Measurements from ENCODE around the gene TNS1.

The TNS1 gene

GRCh38 chr2:217863883-217864282 is 138.9 kb downstream of the TNS1 start:
- Histone ChIP-seq H3K4me2 (ENCODE audit: low read depth, low read length, poor library complexity, severe bottlenecking) (no peak overlapping the region), H3K4me3 (ENCODE audit: low read length, poor library complexity, severe bottlenecking) (no peak overlapping the region), H2AFZ (ENCODE audit: low read length) (no peak overlapping the region), H3K79me2 (ENCODE audit: insufficient read depth, low read length) (no peaks in the 10 kb centered on the region), H4K20me1 (ENCODE audit: insufficient read depth, low read length, poor library complexity, severe bottlenecking) (no peaks in the 10 kb centered on the region), H3K27me3 (ENCODE audit: insufficient read depth, low read length, poor library complexity, severe bottlenecking) (no peaks in the 10 kb centered on the region), H3K4me1 (ENCODE audit: insufficient read depth, low read length, poor library complexity, severe bottlenecking) (peaks cover 20% of the 10 kb centered on the region), H3F3A (ENCODE audit: low read depth) (no peaks in the 10 kb centered on the region), H3K9ac (ENCODE audit: low read depth, low read length, poor library complexity, severe bottlenecking) (no peak overlapping the region), H3K9me2 (replicated peaks; ENCODE audit: low read depth, low read length) (no peaks in the 10 kb centered on the region), H3K9me3 (ENCODE audit: insufficient read depth, low read depth, low read length) (no peaks in the 10 kb centered on the region), H3K36me3 (ENCODE audit: insufficient read depth, low read length) (no peaks in the 10 kb centered on the region)
- no peak for TF ChIP-seq EZH2phosphoT487 (IDR thresholded peaks at IDR 0.05; ENCODE audit: borderline replicate concordance)
- TF ChIP-seq, protein P1, sequence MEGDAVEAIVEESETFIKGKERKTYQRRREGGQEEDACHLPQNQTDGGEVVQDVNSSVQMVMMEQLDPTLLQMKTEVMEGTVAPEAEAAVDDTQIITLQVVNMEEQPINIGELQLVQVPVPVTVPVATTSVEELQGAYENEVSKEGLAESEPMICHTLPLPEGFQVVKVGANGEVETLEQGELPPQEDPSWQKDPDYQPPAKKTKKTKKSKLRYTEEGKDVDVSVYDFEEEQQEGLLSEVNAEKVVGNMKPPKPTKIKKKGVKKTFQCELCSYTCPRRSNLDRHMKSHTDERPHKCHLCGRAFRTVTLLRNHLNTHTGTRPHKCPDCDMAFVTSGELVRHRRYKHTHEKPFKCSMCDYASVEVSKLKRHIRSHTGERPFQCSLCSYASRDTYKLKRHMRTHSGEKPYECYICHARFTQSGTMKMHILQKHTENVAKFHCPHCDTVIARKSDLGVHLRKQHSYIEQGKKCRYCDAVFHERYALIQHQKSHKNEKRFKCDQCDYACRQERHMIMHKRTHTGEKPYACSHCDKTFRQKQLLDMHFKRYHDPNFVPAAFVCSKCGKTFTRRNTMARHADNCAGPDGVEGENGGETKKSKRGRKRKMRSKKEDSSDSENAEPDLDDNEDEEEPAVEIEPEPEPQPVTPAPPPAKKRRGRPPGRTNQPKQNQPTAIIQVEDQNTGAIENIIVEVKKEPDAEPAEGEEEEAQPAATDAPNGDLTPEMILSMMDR (conservative IDR thresholded peaks at IDR 0.05; ENCODE audit: low read length) = no peak

GRCh38 chr2:217861334-217861877 is 141.4 kb downstream of the TNS1 start:
- H3K9me2 ChIP-seq (replicated peaks; ENCODE audit: low read depth, low read length) = no peaks in the 10 kb centered on the region
- H4K20me1 ChIP-seq (ENCODE audit: insufficient read depth, low read length, poor library complexity, severe bottlenecking) = no peaks in the 10 kb centered on the region
- H3K36me3 ChIP-seq (ENCODE audit: insufficient read depth, low read length) = no peaks in the 10 kb centered on the region
- peaks cover 20% of the 10 kb centered on the region for H3K4me1 ChIP-seq (ENCODE audit: insufficient read depth, low read length, poor library complexity, severe bottlenecking)
- H3K4me2 ChIP-seq (ENCODE audit: low read depth, low read length, poor library complexity, severe bottlenecking) = no peak overlapping the region
- TF ChIP-seq EZH2phosphoT487 (IDR thresholded peaks at IDR 0.05; ENCODE audit: borderline replicate concordance) = no peak
- TF ChIP-seq, protein P1 (conservative IDR thresholded peaks at IDR 0.05; ENCODE audit: low read length) = no peak
- H3K9me3 ChIP-seq (ENCODE audit: insufficient read depth, low read depth, low read length) = no peaks in the 10 kb centered on the region
- H3K27me3 ChIP-seq (ENCODE audit: insufficient read depth, low read length, poor library complexity, severe bottlenecking) = no peaks in the 10 kb centered on the region
- no peaks in the 10 kb centered on the region for H3F3A ChIP-seq (ENCODE audit: low read depth)
- H3K9ac ChIP-seq (ENCODE audit: low read depth, low read length, poor library complexity, severe bottlenecking) = no peak overlapping the region
- no peaks in the 10 kb centered on the region for H3K79me2 ChIP-seq (ENCODE audit: insufficient read depth, low read length)
- H3K4me3 ChIP-seq (ENCODE audit: low read length, poor library complexity, severe bottlenecking) = no peak overlapping the region
- H2AFZ ChIP-seq (ENCODE audit: low read length) = no peak overlapping the region

DNA sequence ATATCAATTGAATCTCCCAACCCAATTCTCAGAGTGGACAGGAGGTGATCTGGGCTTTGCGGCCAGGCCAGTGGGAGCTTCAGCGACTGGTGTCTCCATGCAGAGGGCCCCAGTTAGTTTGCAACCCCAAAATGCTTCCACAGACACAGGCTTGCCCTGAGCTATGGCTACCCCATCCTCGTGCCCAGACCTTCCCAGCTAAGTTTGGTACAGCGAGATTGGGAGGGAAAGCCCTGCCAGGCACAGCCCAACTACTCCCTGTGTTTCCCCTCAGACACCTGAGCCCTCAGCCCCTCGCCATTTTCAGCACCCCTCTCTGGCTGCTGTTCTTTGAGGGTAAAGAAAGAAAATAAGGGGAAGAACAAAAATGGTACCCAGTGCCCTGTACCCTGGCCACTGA is 142.9 kb downstream of the TNS1 start:
- H3K4me1 ChIP-seq (ENCODE audit: insufficient read depth, low read length, poor library complexity, severe bottlenecking) = peaks cover 5% of the 10 kb centered on the region
- no peaks in the 10 kb centered on the region for H3F3A ChIP-seq (ENCODE audit: low read depth)
- no peaks in the 10 kb centered on the region for H3K9me2 ChIP-seq (replicated peaks; ENCODE audit: low read depth, low read length)
- no peaks in the 10 kb centered on the region for H3K36me3 ChIP-seq (ENCODE audit: insufficient read depth, low read length)
- no peaks in the 10 kb centered on the region for H3K27me3 ChIP-seq (ENCODE audit: insufficient read depth, low read length, poor library complexity, severe bottlenecking)
- no peak overlapping the region for H3K9ac ChIP-seq (ENCODE audit: low read depth, low read length, poor library complexity, severe bottlenecking)
- H3K4me2 ChIP-seq (ENCODE audit: low read depth, low read length, poor library complexity, severe bottlenecking) = no peak overlapping the region
- TF ChIP-seq, protein P1 (conservative IDR thresholded peaks at IDR 0.05; ENCODE audit: low read length) = no peak
- no peaks in the 10 kb centered on the region for H3K9me3 ChIP-seq (ENCODE audit: insufficient read depth, low read depth, low read length)
- H3K79me2 ChIP-seq (ENCODE audit: insufficient read depth, low read length) = no peaks in the 10 kb centered on the region
- no peak overlapping the region for H3K4me3 ChIP-seq (ENCODE audit: low read length, poor library complexity, severe bottlenecking)
- no peaks in the 10 kb centered on the region for H4K20me1 ChIP-seq (ENCODE audit: insufficient read depth, low read length, poor library complexity, severe bottlenecking)
- no peak overlapping the region for H2AFZ ChIP-seq (ENCODE audit: low read length)

Data from Loucy (cell line).